ENCODE results near the gene SLC39A2. TPM values are rescaled to one million over a fixed set of nuclear protein-coding genes. Genes with fewer than 3 reads are reported as not detected.
"Not testable (repeated sequence)": the region's sequence is repeated elsewhere in the genome, so short reads cannot be mapped to it uniquely, and the experiment has no call there.

The SLC39A2 gene
- 10 to 100 TPM in 3 of 4 donors, 1 to 10 TPM in 1; 8.6 to 23.2 (median 14.9) TPM for total RNA-seq

DNA sequence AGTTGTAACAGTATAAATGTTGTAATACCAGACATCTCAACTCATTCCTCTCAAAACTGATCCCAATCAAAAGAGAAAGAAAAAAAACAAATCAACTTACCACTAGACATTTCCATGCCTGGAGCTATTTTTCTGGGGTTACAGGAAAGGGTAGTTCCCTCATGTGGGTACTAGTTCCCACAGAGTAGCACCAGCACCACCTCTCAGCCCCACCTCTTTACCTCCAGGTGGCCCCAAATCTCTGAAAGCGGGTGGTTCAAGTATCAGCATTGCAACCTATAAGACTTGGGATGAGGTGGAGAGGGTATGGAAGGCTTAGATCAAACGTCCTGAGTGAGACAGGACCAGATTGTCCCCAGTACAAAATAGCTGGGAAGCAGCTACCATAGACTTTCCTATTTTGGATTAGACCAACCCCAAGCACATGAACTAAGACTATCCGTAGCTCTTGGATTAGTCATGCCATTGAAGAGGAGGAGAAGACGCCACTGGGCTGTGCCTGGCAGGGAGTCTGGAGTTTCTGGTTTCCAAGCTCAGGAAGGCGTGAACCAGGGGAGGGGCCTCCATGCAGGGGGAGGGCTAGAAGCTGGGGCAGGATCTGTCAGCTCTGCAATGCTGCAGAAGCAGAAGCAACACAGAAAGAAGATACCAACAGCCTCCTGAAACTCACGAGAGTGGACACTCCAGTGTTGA, at the start of gene SLC39A2:
Gene SLC39A2, plus strand, starts transcription at position 620 of the 693 bp plus-strand sequence. CDS start 154 bp downstream, outside the sequence.
- H3K27me3 ChIP-seq = no peaks in the 10 kb centered on the region
- peak within 1 kb of the TSS; percentile 71 to 89 (median 82) for H3K27ac ChIP-seq
- H3K36me3 ChIP-seq = peaks cover 8 to 37% (median 32%) of the 10 kb centered on the region in 3 donors
- peaks cover 9 to 62% (median 14%) of the 10 kb centered on the region in 3 donors for H3K4me1 ChIP-seq
- TF ChIP-seq CTCF (IDR thresholded peaks at IDR 0.05) (no peak), POLR2A (IDR thresholded peaks at IDR 0.05) (no peak)
- intact Hi-C loops (cut with DNase I) = no loop called here
- DNase-seq = no peak
- WGBS, 2 donors = 40 to 49% methylated on average over 5 to 6 of the region's 6 CpGs
- H3K4me3 ChIP-seq = peak within 1 kb of the TSS in 3 of 4 donors; percentile 4 to 33 (median 32)
- no peaks in the 10 kb centered on the region for H3K9me3 ChIP-seq

GRCh38 chr14:20954736-20955537, 44.2 kb upstream of the SLC39A2 start, which contains the start of gene RNASE2:
RNASE2 (plus strand) TSS chr14:20955487; CDS start chr14:20955772, 285 bp downstream.
- WGBS, 2 donors = 48 to 72% methylated on average over 4 of the region's 4 CpGs
- Histone ChIP-seq H3K27me3 (peaks cover 0 to 19% (median 0%) of the 10 kb centered on the region in 4 donors), H3K27ac (peak within 1 kb of the TSS in 1 of 4 donors; percentile 14)
- intact Hi-C loops (cut with DNase I); DNase-seq; H3K4me1 ChIP-seq; H3K9me3 ChIP-seq; H3K36me3 ChIP-seq; H3K4me3 ChIP-seq: not testable (repeated sequence)

DNA sequence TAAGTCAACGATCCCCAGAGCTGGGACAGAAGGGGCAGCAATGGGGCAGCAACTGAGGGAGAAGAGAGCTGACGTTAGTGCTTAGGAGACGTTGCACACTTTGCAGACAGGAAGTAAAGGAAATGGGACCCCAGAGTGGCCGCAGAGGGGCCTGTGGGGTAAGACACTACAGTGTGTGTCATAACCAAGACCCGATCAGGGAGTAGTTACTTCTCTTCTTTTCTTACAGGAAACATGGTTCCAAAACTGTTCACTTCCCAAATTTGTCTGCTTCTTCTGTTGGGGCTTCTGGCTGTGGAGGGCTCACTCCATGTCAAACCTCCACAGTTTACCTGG, 43.6 kb upstream of the SLC39A2 start:
- Histone ChIP-seq H3K27me3 (peaks cover 0 to 17% (median 0%) of the 10 kb centered on the region in 4 donors), H3K27ac (peak overlapping the region in 1 of 4 donors; percentile 14)
- WGBS, 2 donors = 51 to 57% methylated on average over 5 of the region's 5 CpGs
- H3K9me3 ChIP-seq; H3K36me3 ChIP-seq; intact Hi-C loops (cut with DNase I); DNase-seq; H3K4me3 ChIP-seq; H3K4me1 ChIP-seq: not testable (repeated sequence)

DNA sequence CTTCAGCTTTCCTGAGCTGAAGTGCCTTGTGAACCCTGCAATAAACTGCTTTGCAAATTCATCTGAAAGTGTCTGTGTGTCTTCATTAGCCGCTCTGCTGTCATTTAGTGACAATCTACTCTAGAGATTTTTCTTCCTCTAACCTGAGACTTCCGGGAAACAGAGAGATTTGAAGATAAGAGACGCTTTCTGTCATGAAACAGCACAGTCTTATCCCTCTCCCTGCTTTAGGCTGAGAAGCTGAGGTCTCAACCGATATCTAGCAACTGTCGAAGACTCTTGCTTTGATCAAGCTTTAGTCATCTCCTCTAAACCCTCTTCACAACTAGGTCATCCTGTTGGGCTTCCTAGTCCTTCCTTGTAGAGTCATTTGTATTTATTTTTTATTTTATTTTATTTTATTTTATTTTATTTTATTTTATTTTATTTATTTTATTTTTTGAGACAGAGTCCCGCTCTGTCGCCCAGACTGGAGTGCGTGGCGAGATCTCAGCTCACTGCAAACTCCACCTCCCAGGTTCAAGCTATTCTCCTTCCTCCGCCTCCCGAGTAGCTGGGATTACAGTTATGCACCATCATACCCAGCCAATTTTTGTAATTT, 42.6 kb upstream of the SLC39A2 start:
- H3K36me3 ChIP-seq = no peaks in the 10 kb centered on the region
- TF ChIP-seq CTCF (IDR thresholded peaks at IDR 0.05) (no peak), POLR2A (IDR thresholded peaks at IDR 0.05) (no peak)
- H3K4me1 ChIP-seq = no peaks in the 10 kb centered on the region
- intact Hi-C loops (cut with DNase I) = no loop called here
- no peak overlapping the region for H3K27ac ChIP-seq
- H3K4me3 ChIP-seq = no peak overlapping the region
- no peaks in the 10 kb centered on the region for H3K9me3 ChIP-seq
- peaks cover 0 to 12% (median 0%) of the 10 kb centered on the region in 4 donors for H3K27me3 ChIP-seq
- no peak for DNase-seq
- WGBS, 2 donors = 88% methylated on average over 11 of the region's 11 CpGs

- H3K36me3 ChIP-seq; H3K4me1 ChIP-seq; DNase-seq; H3K27ac ChIP-seq; intact Hi-C loops (cut with DNase I); H3K4me3 ChIP-seq; H3K9me3 ChIP-seq: not testable (repeated sequence)
- peaks cover 0 to 19% (median 0%) of the 10 kb centered on the region in 4 donors for H3K27me3 ChIP-seq
These were observed 40.1 kb upstream of the SLC39A2 start for GRCh38 chr14:20958946-20959345.

DNA sequence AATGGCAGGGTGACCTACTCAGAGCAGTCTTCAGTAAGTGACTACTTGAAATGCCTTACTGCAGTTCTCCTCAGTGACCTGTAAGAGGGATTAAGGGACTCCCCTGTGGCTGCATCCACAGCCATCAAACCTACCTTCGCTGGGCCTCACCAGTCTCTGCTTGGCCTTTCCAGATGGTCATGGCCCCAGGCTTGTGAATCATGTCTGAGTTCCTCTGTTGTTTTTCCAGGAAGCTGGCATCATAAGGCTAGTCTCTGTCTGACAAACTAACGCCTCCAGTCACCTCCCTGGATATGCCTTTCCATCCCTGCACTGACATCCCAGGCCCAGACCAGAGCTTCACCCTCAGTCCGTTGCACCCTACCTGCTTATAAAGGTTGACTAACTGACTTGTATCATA, 29.8 kb upstream of the SLC39A2 start:
- Histone ChIP-seq H3K27ac (no peak overlapping the region), H3K4me1 (peaks cover 0 to 23% (median 4%) of the 10 kb centered on the region in 3 donors), H3K27me3 (peaks cover 0 to 10% (median 0%) of the 10 kb centered on the region in 4 donors), H3K36me3 (no peaks in the 10 kb centered on the region), H3K4me3 (no peak overlapping the region), H3K9me3 (no peaks in the 10 kb centered on the region)
- no peak for DNase-seq
- WGBS, 2 donors = 20 to 52% methylated on average over 2 to 3 of the region's 3 CpGs
- intact Hi-C loops (cut with DNase I) = loop anchor here (5.0 to 10.0 kb wide), 2 partner anchors 112 to 275 kb away; no protein-coding TSS in a partner anchor
- TF ChIP-seq CTCF (IDR thresholded peaks at IDR 0.05) (no peak), POLR2A (IDR thresholded peaks at IDR 0.05) (no peak)
